H1 (cell line): ENCODE measurements around the gene PPID. TPM values are rescaled to one million over a fixed set of nuclear protein-coding genes. Genes with fewer than 3 reads are reported as not detected.

ENCODE experiments used
- BCL11A ChIP-seq, 2 experiments: IDR thresholded peaks; one replicate each; pipeline ENCODE4 v1.6.1; 2011; ENCODE audit warnings: low read depth in 2 of 2, low read length in 2 of 2, mild to moderate bottlenecking in 2 of 2
- JUND ChIP-seq: IDR thresholded peaks from 2 replicates; pipeline ENCODE4 v1.6.1; 2011; ENCODE audit warnings: mild to moderate bottlenecking, improper control_type of control experiment, low read length
- POLR2AphosphoS5 ChIP-seq: IDR thresholded peaks from 2 replicates; pipeline ENCODE4 v1.6.1; 2011; ENCODE audit warnings: low read depth, low read length
- RAD21 ChIP-seq, 2 experiments: IDR thresholded peaks in 1 of 2; conservative IDR thresholded peaks in 1 of 2; 2 replicates each; pipeline ENCODE4 v1.6.1; 2011; ENCODE audit warnings: low read depth in 2 of 2, low read length in 2 of 2, improper control_type of control experiment in 1 of 2, inconsistent platforms in 1 of 2, mild to moderate bottlenecking in 1 of 2, moderate library complexity in 1 of 2
- RNF2 ChIP-seq: fragments of 200-900, 300-1000 bp; sonication (generic); IDR thresholded peaks from 2 replicates; pipeline ENCODE4 v1.7.1; 2016; ENCODE audit warnings: borderline replicate concordance, low read depth, mild to moderate bottlenecking, antibody characterized with exemption, low read length; ENCODE audit not compliant: poor library complexity, severe bottlenecking; ENCODE audit errors: missing control alignments
- SUZ12 ChIP-seq: fragments of 200-600 bp; sonication (generic); IDR thresholded peaks from 2 replicates; pipeline ENCODE4 v1.6.1; 2012; ENCODE audit warnings: mild to moderate bottlenecking, inconsistent platforms, low read length, moderate library complexity, mixed read lengths
- TAF1 ChIP-seq: IDR thresholded peaks from 2 replicates; pipeline ENCODE4 v1.6.1; 2011; ENCODE audit warnings: mild to moderate bottlenecking, low read depth, low read length
- ZNF274 ChIP-seq: IDR thresholded peaks from 2 replicates; pipeline ENCODE4 v1.7.0; 2012; ENCODE audit warnings: low read length, borderline replicate concordance; ENCODE audit errors: extremely low read depth
- polyA plus RNA-seq, 7 experiments: library from polyadenylated mRNA; depleted of rRNA in 3 of 7; stranded (reverse) in 5 of 7; unstranded in 2 of 7; fragments of >200 nt in 5 of 7; fragments of 200-250 nt in 2 of 7; gene quantifications; 1 replicate in 5 of 7; 2 replicates in 1 of 7; 4 replicates in 1 of 7; pipeline versions ENCODE4 v1.2.1 to v1.2.3, GENCODE V29; 2011 to 2013; ENCODE audit warnings: missing spikeins in 2 of 7, mixed read lengths in 2 of 7
- total RNA-seq: library from RNA; stranded (reverse); fragmentation: NEBNext Ultra II Directional; extraction: Animal tissue kit (Norgen Biotek cat#: 25700); gene quantifications from 2 replicates; pipeline ENCODE4 v1.2.1, GENCODE V29; 2021
- TF ChIP-seq, protein P1 (sequence below): IDR thresholded peaks from 2 replicates; pipeline ENCODE4 v1.6.1; 2012; ENCODE audit warnings: inconsistent platforms

PPID gene
- total and polyA plus RNA-seq, 2 of the 8 experiments (the other 6 are each of a cell fraction or from before 2014, with no cell fraction given), result 20.2 to 53.2 TPM

GRCh38 chr4:158728236-158728635 lies 5.0 kb upstream of the PPID start (continued):
- TF ChIP-seq ZNF274 (no peak), RNF2 (no peak), SUZ12 (no peak), RAD21 (IDR thresholded peaks at IDR 0.05 in 1 of 2, conservative IDR thresholded peaks at IDR 0.05 in 1 of 2; ENCODE audit: low read depth in 2 of 2, low read length in 2 of 2) (no peak), JUND (no peak), POLR2AphosphoS5 (no peak), TAF1 (no peak), BCL11A (IDR thresholded peaks at IDR 0.05; ENCODE audit: low read depth in 2 of 2, low read length in 2 of 2) (no peak)
- TF ChIP-seq, protein P1, sequence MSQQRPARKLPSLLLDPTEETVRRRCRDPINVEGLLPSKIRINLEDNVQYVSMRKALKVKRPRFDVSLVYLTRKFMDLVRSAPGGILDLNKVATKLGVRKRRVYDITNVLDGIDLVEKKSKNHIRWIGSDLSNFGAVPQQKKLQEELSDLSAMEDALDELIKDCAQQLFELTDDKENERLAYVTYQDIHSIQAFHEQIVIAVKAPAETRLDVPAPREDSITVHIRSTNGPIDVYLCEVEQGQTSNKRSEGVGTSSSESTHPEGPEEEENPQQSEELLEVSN, result no peak
- TF ChIP-seq, all 59 proteins: peak for 0
